ENCODE results near the gene ADAMTSL1. TPM values are rescaled to one million over a fixed set of nuclear protein-coding genes. Genes with fewer than 3 reads are reported as not detected.

The ADAMTSL1 gene
- total RNA-seq, 2 experiments from 2014 or later = not detected

DNA sequence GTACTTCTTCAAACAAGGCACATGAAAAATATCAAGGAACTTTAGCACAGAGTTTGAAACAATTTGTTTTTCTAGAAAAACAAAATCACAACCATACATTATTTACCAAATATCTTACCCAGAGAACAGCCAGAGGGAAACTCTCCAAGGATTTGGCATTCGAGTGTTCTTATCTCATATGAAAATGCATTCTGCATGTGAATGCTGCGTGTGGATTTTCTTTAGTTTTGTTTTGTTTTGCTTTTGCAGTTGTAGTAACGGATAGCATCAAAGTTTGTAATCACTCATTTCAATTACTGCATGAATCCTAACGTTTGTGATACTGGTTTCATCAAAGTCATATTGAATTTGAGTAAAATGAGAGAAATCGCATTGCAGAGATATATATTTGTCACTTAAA, 28.0 kb downstream of the ADAMTSL1 start:
- POLR2A ChIA-PET = no interaction called here
- ATAC-seq (no peak), DNase-seq (no peak)
- no peaks in the 10 kb centered on the region for H3K36me3 Mint-ChIP-seq (ENCODE audit: low read depth)
- TF ChIP-seq, protein P1, sequence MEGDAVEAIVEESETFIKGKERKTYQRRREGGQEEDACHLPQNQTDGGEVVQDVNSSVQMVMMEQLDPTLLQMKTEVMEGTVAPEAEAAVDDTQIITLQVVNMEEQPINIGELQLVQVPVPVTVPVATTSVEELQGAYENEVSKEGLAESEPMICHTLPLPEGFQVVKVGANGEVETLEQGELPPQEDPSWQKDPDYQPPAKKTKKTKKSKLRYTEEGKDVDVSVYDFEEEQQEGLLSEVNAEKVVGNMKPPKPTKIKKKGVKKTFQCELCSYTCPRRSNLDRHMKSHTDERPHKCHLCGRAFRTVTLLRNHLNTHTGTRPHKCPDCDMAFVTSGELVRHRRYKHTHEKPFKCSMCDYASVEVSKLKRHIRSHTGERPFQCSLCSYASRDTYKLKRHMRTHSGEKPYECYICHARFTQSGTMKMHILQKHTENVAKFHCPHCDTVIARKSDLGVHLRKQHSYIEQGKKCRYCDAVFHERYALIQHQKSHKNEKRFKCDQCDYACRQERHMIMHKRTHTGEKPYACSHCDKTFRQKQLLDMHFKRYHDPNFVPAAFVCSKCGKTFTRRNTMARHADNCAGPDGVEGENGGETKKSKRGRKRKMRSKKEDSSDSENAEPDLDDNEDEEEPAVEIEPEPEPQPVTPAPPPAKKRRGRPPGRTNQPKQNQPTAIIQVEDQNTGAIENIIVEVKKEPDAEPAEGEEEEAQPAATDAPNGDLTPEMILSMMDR (IDR thresholded peaks at IDR 0.05) = no peak
- H3K27me3 Mint-ChIP-seq = peaks cover 1% of the 10 kb centered on the region
- H3K4me3 Mint-ChIP-seq = no peak overlapping the region
- no peaks in the 10 kb centered on the region for H3K4me1 Mint-ChIP-seq (ENCODE audit: low read depth)
- H3K9me3 Mint-ChIP-seq = no peaks in the 10 kb centered on the region
- no peak overlapping the region for H3K27ac Mint-ChIP-seq
- CTCF ChIA-PET = no interaction called here
- intact Hi-C loops (cut with micrococcal nuclease) = no loop called here

DNA sequence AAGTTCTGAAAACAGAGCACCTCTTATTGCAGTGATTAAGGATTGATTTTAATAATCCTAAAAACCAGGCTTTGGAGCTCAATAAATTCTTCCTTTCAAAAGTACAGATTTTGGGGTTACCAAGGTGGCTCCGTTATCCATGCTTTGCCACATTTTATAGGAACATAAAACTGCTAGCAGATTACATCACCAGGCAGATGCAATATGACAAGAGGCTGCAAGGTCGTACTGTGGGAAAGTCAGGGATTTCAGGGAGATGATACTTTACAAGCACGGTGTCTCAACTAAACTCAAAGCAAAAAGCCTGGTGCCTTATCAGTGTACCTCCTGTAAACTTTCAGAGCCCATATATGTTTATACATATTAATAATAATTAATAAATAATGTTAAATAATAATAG, 28.6 kb downstream of the ADAMTSL1 start:
- H3K4me1 Mint-ChIP-seq (ENCODE audit: low read depth) = no peaks in the 10 kb centered on the region
- no peak for ATAC-seq

DNA sequence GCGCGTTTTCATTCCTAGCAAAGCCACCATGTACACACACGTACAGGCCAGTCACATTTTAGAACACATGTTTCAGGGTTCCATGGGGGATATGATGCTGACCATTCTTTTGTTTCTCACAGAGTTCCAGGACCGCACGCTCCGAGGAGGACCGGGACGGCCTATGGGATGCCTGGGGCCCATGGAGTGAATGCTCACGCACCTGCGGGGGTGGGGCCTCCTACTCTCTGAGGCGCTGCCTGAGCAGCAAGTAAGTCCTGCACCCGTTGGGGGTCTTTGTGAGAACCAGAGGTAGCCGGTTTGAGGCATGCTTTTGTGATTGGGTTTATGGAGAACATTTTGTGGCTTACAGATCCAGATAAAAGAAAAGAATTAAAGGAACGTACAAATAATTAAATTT, 30.8 kb downstream of the ADAMTSL1 start:
- CTCF ChIA-PET = no interaction called here
- H3K27me3 Mint-ChIP-seq = peaks cover 1% of the 10 kb centered on the region
- no peaks in the 10 kb centered on the region for H3K36me3 Mint-ChIP-seq (ENCODE audit: low read depth)
- TF ChIP-seq, protein P1 (IDR thresholded peaks at IDR 0.05) = no peak
- no peak for ATAC-seq
- intact Hi-C loops (cut with micrococcal nuclease) = no loop called here
- POLR2A ChIA-PET = no interaction called here
- no peak overlapping the region for H3K4me3 Mint-ChIP-seq
- no peak overlapping the region for H3K27ac Mint-ChIP-seq
- DNase-seq = no peak
- H3K4me1 Mint-ChIP-seq (ENCODE audit: low read depth) = no peaks in the 10 kb centered on the region
- no peaks in the 10 kb centered on the region for H3K9me3 Mint-ChIP-seq

More for the DNA sequence above, 28.6 kb downstream of the ADAMTSL1 start:
- TF ChIP-seq, protein P1 (IDR thresholded peaks at IDR 0.05) = no peak
- DNase-seq = no peak
- ChIA-PET CTCF (no interaction called here), POLR2A (no interaction called here)
- Mint-ChIP-seq H3K27me3 (peaks cover 1% of the 10 kb centered on the region), H3K9me3 (no peaks in the 10 kb centered on the region), H3K4me3 (no peak overlapping the region), H3K36me3 (ENCODE audit: low read depth) (no peaks in the 10 kb centered on the region), H3K27ac (no peak overlapping the region)
- intact Hi-C loops (cut with micrococcal nuclease) = no loop called here

DNA sequence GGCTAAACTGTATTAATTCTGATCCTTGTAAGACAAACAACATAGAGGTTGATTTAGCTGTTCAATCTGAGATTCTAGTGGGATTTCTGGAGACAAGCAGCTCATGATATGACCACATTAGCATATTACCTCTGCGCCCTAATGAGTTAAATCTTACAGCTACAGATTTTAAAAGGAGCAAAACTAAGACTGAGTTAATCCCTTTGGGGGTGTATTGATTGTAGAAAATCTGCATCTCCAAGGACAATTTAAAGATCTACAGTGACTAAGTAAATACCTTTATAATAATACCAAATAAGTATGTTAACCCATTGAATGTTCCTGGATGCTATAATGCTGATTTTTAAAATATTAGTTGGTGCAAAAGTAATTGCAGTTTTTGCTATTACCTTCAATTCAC, 33.2 kb downstream of the ADAMTSL1 start:
- H3K27me3 Mint-ChIP-seq = peaks cover 1% of the 10 kb centered on the region
- intact Hi-C loops (cut with micrococcal nuclease) = no loop called here
- TF ChIP-seq, protein P1 (IDR thresholded peaks at IDR 0.05) = no peak
- ChIA-PET POLR2A (no interaction called here), CTCF (no interaction called here)
- no peak overlapping the region for H3K27ac Mint-ChIP-seq
- H3K4me3 Mint-ChIP-seq = no peak overlapping the region
- H3K9me3 Mint-ChIP-seq = no peaks in the 10 kb centered on the region
- no peaks in the 10 kb centered on the region for H3K4me1 Mint-ChIP-seq (ENCODE audit: low read depth)
- ATAC-seq = no peak
- no peak for DNase-seq
- H3K36me3 Mint-ChIP-seq (ENCODE audit: low read depth) = no peaks in the 10 kb centered on the region

DNA sequence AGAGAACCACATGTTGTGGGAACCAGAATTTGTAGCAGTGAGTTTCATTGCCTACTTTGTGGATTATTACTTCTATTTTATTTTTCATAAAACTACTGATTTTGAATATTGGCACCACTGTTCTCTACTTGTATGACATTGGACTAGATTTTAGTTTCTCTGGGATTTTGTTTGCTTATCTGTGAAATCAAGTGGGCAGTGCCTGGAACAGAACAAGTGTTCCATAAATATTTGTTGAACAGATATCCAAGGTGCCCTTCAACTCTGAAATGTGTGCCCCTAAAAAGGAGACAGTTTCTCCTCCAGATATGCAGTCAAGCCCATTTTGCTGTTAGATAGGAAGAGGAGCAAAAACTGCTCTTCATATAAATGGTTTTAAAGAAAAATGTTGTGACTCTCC, 42.6 kb downstream of the ADAMTSL1 start:
- TF ChIP-seq, protein P1 (IDR thresholded peaks at IDR 0.05) = no peak
- ChIA-PET POLR2A (interaction anchor here (0.6 kb wide), 1 partner anchor 80 kb away, joined by 3 read pairs; no protein-coding TSS in a partner anchor), CTCF (no interaction called here)
- H3K4me3 Mint-ChIP-seq = no peak overlapping the region
- no peak for ATAC-seq
- H3K4me1 Mint-ChIP-seq (ENCODE audit: low read depth) = no peaks in the 10 kb centered on the region
- intact Hi-C loops (cut with micrococcal nuclease) = no loop called here
- DNase-seq = no peak
- H3K27ac Mint-ChIP-seq = no peak overlapping the region
- no peaks in the 10 kb centered on the region for H3K27me3 Mint-ChIP-seq
- no peaks in the 10 kb centered on the region for H3K9me3 Mint-ChIP-seq
- no peaks in the 10 kb centered on the region for H3K36me3 Mint-ChIP-seq (ENCODE audit: low read depth)
